Motor neuron (in vitro differentiated cells): Measurements from ENCODE around the gene C19orf12. TPM values are rescaled to one million over a fixed set of nuclear protein-coding genes. Genes with fewer than 3 reads are reported as not detected.

Source experiments
- ATAC-seq, 8 experiments: fragments of 200-7000 bp; cut with Tn5 transposase; replicated peaks in 6 of 8; 2 replicates each; pipeline ENCODE4 v1.8.0; 2021; ENCODE audit warnings: mild to moderate bottlenecking in 8 of 8, moderate library complexity in 8 of 8
- H3K27ac ChIP-seq, 2 donors: fragments of 250-450 bp; sonication (Bioruptor Pico); 2 replicates each; pipeline ENCODE4 v1.9.0; 2021; ENCODE audit warnings: antibody characterized with exemption in 2 of 2, mild to moderate bottlenecking in 2 of 2, moderate library complexity in 1 of 2
- H3K4me1 ChIP-seq, 2 donors: fragments of 250-450 bp; sonication (Bioruptor Pico); replicated peaks in 1 of 2; 2 replicates each; pipeline ENCODE4 v1.6.1; 2021; ENCODE audit warnings: antibody characterized with exemption in 2 of 2, mild to moderate bottlenecking in 2 of 2, moderate library complexity in 1 of 2
- H3K4me3 ChIP-seq, 5 donors: fragments of 250-450 bp; sonication (Bioruptor Pico); 2 replicates each; pipeline ENCODE4 v1.9.0; 2021; ENCODE audit warnings: antibody characterized with exemption in 5 of 5, mild to moderate bottlenecking in 5 of 5, moderate library complexity in 4 of 5
- WGBS, 10 experiments: fragments of 450-650 bp; shearing (Covaris generic); methylation state at CpG; one replicate each; pipeline ENCODE4 v1.0.0; 2022; 5-methylcytosine and 5-hydroxymethylcytosine counted together
- in situ Hi-C, 9 experiments: fragments of 400-800 bp; cut with MboI; loops; one replicate each; pipeline ENCODE4 v1.15.0; 2021; ENCODE audit warnings: low sequenced_read_pairs in 9 of 9, low pct_unique_long_range_greater_than_20kb in 2 of 9; ENCODE audit not compliant: unreplicated experiment in 9 of 9
- total RNA-seq, 8 experiments: library from RNA; unstranded; fragments of 300-600 nt; gene quantifications; 2 replicates each; pipeline versions ENCODE4 v1.2.3 to v1.2.4, GENCODE V29; 2022

The C19orf12 gene
- total RNA-seq, 8 experiments from 2014 or later = 11.1 to 29.3 (median 16.6) TPM

DNA sequence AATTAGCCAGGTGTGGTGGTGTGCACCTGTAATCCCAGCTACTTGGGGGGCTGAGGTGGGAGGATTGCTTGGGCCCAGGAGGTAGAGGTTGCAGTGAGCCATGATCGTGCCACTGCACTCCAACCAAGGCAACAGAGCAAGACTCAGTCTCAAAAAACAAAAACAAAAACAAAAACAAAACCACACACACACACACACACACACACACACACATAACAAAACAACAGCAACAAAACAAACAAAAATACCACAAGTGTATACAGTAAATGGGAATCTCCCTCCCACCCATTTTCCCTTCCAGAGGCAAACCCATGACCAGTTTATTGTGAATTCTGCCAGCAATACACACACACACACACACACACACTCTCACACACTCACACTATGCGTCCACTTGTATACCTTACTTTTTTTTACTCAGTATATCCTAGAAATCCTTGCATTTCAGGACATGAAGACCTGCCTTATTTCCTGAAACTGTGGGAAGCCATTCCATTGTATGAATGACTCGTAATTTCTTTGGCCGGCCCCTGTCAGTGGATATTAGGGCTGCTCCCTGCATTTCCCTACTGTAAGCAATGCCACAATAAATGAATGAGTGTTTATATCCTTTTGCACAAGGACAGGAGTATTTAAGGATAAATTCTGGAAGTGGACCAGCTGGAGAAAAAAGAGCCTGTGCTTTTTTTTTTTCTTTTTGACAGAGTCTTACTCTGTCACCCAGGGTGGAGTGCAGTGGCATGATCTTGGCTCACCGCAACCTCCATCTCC is 56.7 kb downstream of the C19orf12 start:
- in situ Hi-C loops = no loop called here
- Histone ChIP-seq H3K27ac (no peak overlapping the region), H3K4me1 (peaks cover 4 to 10% of the 10 kb centered on the region in 2 donors), H3K4me3 (no peak overlapping the region)
- 73 to 100% (median 83%) methylated on average over 1 to 4 of the region's 5 CpGs; no CpG with 5 or more reads in 3 of the 10 experiments for WGBS, 10 experiments
- ATAC-seq = no peak

DNA sequence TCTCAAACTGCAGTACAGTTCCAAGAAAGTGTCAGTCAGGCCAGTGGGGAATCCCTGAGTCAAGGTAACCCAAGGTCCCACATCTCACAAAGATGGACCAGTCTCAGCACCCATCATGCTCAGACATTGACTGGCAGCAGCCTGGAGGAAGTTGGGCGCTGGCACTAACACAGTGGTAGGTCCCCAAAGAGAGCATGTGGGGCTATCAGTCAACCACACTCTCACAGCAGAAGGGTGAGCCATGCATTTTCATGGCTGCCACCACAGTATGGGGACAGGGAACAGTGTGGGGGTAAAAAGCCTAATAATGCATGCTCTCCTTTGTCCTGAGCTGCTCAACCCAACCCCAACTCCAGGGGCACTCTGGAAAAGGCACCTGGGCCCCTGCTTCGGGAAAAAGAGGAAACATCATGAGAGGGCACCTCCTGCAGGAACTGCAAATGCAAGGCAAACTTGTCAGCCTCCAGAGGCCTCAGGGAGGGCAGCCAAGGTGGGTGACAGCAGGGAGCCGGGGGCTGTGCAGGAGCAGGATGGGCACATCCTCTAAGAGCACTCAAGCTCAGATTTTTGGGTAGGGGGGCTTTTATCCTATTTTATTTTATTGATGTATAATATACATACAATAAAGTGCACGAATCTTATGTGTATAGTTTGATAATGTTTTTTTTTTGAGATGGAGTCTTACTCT is 59.3 kb downstream of the C19orf12 start:
- WGBS, 10 experiments = 76 to 83% (median 80%) methylated on average over 2 to 3 of the region's 4 CpGs; no CpG with 5 or more reads in 7 of the 10 experiments
- Histone ChIP-seq H3K4me3 (no peak overlapping the region), H3K4me1 (peaks cover 0 to 3% of the 10 kb centered on the region in 2 donors), H3K27ac (no peak overlapping the region)
- in situ Hi-C loops = no loop called here
- ATAC-seq = no peak

DNA sequence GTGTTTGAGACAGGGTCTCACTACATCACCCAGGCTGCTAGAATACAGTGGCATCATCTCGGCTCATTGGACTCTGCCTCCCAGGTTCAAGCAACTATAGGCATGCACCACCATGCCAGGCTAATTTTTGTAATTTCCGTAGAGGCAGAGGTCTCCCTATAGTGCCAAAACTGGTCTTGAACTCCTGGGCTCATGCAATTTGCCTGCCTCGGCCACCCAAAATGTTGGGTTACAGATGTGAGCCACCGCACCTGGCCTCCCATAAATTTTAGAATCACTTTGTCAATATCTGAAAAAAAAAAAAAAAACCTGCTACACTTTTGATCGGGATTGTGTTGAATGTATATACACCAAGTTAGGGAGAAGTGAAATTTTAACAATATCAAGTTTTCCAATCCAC is 61.7 kb downstream of the C19orf12 start:
- Histone ChIP-seq H3K4me1 (peaks cover 0 to 5% of the 10 kb centered on the region in 2 donors), H3K4me3 (no peak overlapping the region), H3K27ac (no peak overlapping the region)
- no peak for ATAC-seq
- in situ Hi-C loops = no loop called here
- 58 to 100% (median 80%) methylated on average over 1 to 5 of the region's 5 CpGs; no CpG with 5 or more reads in 1 of the 10 experiments for WGBS, 10 experiments

DNA sequence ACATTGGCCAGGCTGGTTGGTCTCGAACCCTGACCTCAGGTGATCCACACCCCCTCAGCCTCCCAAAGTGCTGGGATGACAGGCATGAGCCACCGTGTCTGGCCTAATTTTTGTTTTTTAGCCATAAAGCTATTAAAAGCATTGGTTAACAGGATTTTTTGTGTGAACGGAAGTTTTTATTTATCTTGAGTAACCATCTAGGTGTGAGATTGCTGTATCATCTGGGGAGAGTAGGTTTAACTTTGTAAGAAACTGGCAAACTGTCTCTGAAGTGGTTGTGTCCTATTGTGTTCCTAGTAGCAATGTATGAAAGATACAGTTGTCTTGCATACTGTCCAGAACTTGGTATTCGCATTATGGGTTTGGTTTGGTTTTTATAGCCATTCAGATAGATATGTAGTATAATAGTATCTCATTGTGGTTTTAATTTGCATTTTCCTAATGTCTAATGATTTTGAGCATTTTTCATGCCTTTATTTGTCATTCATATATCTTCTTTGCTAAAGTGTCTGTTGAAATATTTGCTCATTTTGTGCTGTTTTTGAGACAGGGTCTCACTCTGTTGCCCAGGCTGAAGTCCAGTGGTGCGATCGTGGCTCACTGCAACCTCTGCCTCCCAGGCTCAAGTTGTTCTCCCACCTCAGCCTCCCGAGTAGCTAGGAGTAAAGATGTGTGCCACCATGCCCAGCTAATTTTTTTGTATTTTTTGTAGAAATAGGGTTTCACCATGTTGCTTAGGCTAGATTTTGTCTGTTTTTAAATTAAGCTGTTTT is 63.3 kb downstream of the C19orf12 start:
- WGBS, 10 experiments = 33 to 100% (median 81%) methylated on average over 1 to 6 of the region's 7 CpGs
- in situ Hi-C loops = no loop called here
- peak in 2 of 8 experiments; percentile 45 to 69 for ATAC-seq
- H3K4me1 ChIP-seq = peaks cover 0 to 5% of the 10 kb centered on the region in 2 donors
- no peak overlapping the region for H3K4me3 ChIP-seq
- no peak overlapping the region for H3K27ac ChIP-seq

DNA sequence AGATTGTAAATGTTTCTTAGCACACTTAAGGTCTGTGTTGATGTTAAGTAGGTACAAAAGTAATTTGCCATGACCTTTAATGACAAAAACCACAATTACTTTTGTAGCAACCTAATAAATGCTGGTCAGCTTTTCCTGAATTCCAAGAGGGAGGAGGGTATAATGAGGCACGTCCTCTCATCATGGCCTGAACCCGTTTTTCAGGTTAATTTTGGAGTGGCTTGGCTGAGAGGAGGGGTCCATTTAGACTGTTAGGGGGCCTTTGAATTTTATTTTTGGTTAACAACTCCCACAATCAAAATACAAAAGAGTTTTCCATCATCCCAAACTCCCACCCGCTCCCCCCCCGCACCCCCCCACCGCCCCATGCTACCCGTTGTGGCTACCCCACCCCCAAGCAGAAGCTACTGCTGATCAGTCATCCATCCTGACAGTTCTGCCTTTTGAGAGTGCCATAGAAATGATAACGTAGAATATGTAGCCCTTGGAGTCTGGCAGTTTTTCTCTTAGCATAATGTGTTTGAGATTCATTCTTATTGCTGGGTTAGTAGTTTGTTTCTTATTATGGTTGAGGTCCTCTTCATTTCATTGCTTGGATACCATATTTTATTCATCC is 64.2 kb downstream of the C19orf12 start:
- in situ Hi-C loops = no loop called here
- Histone ChIP-seq H3K27ac (no peak overlapping the region), H3K4me3 (no peak overlapping the region), H3K4me1 (peaks cover 0 to 5% of the 10 kb centered on the region in 2 donors)
- no peak for ATAC-seq
- 8 to 80% (median 27%) methylated on average over 1 to 3 of the region's 7 CpGs; no CpG with 5 or more reads in 3 of the 10 experiments for WGBS, 10 experiments

Other genes starting within 250 kb of the C19orf12 start
- 1 to 10 TPM in 5 of 8 experiments, under 1 TPM in 1, not detected in 2; 0.31 to 8.8 (median 7.2) TPM for gene VSTM2B, start 189.3 kb downstream of the C19orf12 start, total RNA-seq
- 100 to 1,000 TPM in 1 of 8 experiments, 10 to 100 TPM in 7; 38.2 to 115 (median 66.1) TPM for gene POP4, start 109.0 kb downstream of the C19orf12 start, total RNA-seq
- gene PLEKHF1, start 49.8 kb downstream of the C19orf12 start, total RNA-seq = 10 to 100 TPM in 1 of 8 experiments, 1 to 10 TPM in 7; 1.1 to 15.3 (median 1.4) TPM
- 10 to 100 TPM in 4 of 8 experiments, 1 to 10 TPM in 4; 3.9 to 19.5 (median 9.3) TPM for gene CCNE1, start 96.7 kb upstream of the C19orf12 start, total RNA-seq
- gene URI1, start 227.0 kb upstream of the C19orf12 start, total RNA-seq = 10 to 100 TPM; 45.2 to 72.5 (median 55.5) TPM